HG03139 (cell line): ENCODE data around the gene LMBRD2.

ENCODE experiments used
- ATAC-seq: cut with Tn5 transposase; IDR thresholded peaks from one replicate; pipeline ENCODE4 v1.9.1; 2021; ENCODE audit not compliant: unreplicated experiment

Gene LMBRD2

DNA sequence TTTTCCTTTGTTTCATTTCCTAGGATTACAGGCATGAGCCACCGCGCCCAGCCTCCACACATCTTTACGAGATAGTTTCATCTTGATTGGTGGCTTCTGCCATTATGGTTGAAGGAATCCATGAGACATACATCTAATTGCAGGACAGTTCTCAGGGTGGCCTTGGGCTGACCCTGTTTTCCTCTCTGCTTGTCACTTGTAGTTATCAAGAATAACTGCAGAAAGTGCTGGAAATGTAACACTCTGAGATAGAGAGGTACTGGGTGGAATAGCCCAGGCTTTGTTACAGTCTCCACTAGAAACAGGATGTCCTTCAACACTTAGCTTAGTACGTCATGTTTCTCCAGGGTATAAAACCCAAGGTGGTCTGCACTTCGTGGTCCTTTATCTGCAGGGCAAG lies 95.7 kb downstream of the LMBRD2 start:
- ATAC-seq: no peak

DNA sequence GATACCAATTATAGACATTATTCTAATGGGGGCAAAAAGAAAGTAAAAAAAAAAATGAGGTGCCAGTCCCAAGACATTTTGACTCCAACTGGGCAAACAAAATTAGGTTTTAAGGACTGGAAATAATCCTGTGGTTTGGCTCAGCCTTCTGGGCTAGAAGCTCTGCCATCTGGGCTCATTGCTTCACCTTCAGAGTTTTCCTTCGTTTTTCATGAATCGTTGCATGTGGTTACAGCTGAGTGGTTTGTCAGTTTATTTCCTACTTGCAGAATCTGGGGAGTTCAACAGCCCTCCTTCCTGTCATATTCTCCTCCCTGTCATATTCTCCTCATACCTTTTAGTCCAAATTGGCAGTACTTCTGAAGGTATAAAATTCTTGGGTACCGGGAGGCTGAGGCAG lies 97.0 kb downstream of the LMBRD2 start:
- ATAC-seq: no peak

DNA sequence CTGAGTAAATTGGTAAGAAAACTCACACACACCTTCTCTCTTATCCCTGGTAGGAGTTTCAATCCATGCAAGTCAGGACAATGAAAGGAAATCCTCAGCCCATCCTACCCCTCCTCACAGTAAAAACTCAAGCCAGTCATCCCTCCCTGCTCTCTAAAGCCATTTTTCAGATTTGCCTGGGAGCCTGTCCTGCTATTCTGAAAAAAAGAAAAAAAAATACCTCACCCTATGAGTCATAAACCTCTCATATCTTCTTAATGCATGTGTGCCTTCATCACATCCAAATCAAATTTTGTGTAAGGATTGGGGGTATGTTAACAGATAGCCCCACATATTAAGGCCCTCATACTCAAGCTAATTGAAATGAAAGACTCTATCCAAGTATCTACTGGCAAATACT lies 99.1 kb downstream of the LMBRD2 start:
- no peak for ATAC-seq

DNA sequence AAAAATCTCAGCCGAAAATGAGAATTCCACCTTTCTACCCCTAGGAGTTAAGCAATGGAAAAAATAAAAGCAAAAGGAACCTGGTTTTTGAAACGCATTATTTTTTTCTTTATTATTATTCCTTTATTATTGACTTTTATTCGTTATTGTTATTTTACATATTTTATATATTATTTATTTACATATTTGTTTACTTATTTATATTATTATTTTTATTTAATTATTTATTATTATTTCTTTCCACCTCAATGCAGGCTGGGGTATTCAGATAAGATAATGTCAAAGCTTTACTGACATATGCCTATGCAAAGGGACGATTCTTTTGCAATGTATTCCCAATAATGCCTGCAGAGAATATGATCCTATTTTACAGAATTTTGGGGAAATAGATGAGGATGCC lies 101.7 kb downstream of the LMBRD2 start:
- ATAC-seq: no peak
